WERI-Rb-1 (cell line): ENCODE measurements around the gene GPRIN3.

Experiments
- DNase-seq: peaks from one replicate; pipeline ENCODE4 v3.0.0-alpha.2; 2020
- H3K27ac ChIP-seq: fragments of 250-450 bp; sonication (Bioruptor Pico); 2 replicates; pipeline ENCODE4 v1.5.1; 2020; ENCODE audit warnings: mild to moderate bottlenecking, moderate library complexity
- H3K27me3 ChIP-seq: fragments of 250-450 bp; sonication (Bioruptor Pico); 2 replicates; pipeline ENCODE4 v1.5.1; 2021; ENCODE audit warnings: mild to moderate bottlenecking, low read depth, moderate library complexity; ENCODE audit not compliant: insufficient read depth, severe bottlenecking
- H3K36me3 ChIP-seq: fragments of 250-450 bp; sonication (Bioruptor Pico); 2 replicates; pipeline ENCODE4 v1.5.1; 2020; ENCODE audit warnings: mild to moderate bottlenecking, moderate library complexity
- H3K4me3 ChIP-seq: 2 replicates; pipeline ENCODE4 v1.5.1; 2011; ENCODE audit warnings: low read depth, mild to moderate bottlenecking, control low read depth, low read length
- H3K9me3 ChIP-seq: fragments of 250-450 bp; sonication (Bioruptor Pico); 2 replicates; pipeline ENCODE4 v1.5.1; 2021; ENCODE audit warnings: mild to moderate bottlenecking, moderate library complexity; ENCODE audit not compliant: severe bottlenecking
- CTCF ChIP-seq: IDR thresholded peaks from 2 replicates; pipeline ENCODE4 v1.5.1; 2011; ENCODE audit warnings: low read depth, mild to moderate bottlenecking, control low read depth, inconsistent platforms, low read length

Gene GPRIN3

GRCh38 chr4:89334830-89335229 is 27.2 kb upstream of the GPRIN3 start:
- no peak for TF ChIP-seq CTCF
- no peaks in the 10 kb centered on the region for H3K9me3 ChIP-seq
- H3K27ac ChIP-seq = no peak overlapping the region
- H3K27me3 ChIP-seq = no peaks in the 10 kb centered on the region
- H3K36me3 ChIP-seq = no peaks in the 10 kb centered on the region
- no peak for DNase-seq
- H3K4me3 ChIP-seq = no peak overlapping the region

DNA sequence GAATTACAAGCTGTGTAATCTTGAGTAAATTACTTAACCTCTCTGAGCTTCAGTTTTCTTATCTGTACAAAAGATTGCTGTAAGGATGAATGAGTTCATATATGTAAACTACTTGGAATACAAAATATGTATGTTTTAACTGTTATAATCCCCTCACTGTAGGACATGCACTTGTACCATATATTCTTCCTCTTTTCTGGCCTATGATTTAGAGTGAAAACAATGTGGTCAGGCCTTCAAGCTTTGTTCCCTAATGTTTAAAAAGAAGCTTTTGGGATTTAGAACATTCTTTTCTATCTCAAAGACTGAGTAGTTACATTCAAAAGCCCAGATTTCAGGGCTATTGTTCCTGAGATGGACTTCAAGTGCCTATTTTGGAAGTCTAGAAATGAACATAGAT is 26.7 kb upstream of the GPRIN3 start:
- no peak for DNase-seq
- no peaks in the 10 kb centered on the region for H3K9me3 ChIP-seq
- no peak overlapping the region for H3K4me3 ChIP-seq
- H3K27ac ChIP-seq = no peak overlapping the region
- no peak for TF ChIP-seq CTCF
- H3K36me3 ChIP-seq = no peaks in the 10 kb centered on the region
- H3K27me3 ChIP-seq = no peaks in the 10 kb centered on the region

DNA sequence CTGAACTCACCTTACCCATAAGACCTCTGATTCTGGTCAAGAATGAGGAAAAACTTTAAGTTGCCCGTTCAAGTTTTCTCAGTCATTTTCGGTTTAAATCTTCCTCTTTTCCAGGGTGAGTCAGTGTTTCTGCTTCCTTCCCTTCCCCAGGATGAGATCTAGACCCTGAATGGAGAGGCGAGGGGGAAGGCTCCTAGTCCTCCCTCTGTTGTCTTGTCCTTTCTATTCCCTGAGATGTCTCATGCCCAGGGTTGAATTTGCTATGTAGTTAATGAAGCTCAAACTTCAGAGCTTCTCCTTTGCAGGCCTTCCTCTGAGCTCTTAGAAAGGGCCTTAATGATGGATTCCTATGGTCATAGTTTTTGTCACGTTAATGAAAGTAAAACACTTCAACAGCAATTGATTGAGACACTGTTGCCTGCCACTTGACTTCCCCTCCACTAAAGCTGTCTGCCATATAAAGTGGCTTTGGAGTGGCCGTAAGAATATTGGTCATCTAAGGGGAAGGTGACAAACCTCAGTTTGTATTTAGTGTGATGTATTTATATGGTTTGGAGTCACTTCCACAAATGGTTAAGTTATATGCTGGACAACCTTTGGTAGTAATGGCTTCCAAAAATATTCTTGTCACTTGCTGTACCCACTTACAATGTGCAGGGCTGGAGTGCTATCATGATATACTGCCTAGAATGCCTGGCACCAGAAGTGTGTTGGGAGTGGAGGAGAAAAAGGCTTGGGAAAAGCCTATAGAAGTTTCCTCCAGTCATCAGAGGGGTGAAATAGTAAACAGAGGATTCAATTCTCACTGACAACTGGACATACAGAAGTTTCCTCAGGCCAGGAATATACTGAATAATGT is 24.3 kb upstream of the GPRIN3 start:
- Histone ChIP-seq H3K27ac (no peak overlapping the region), H3K36me3 (no peaks in the 10 kb centered on the region), H3K27me3 (no peaks in the 10 kb centered on the region), H3K4me3 (no peak overlapping the region), H3K9me3 (no peaks in the 10 kb centered on the region)
- no peak for DNase-seq
- no peak for TF ChIP-seq CTCF

DNA sequence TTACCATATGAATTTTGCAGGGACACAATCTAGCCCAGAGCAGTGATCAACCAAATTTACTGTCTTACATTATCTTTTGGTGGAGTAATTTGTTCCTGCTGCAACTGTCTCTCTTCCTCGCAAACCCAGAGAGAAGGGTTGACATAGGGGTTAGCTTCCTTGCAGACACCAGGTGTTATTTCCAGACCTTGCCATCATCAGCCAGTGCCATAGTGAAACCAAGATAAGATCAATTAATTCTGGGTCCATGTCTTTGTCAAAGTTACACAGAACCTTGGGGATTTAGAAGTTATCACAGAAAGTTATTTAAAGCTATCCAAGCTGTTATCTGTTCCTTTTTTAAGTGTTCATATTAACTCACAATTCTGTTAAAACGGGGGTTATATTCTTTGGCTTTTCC is 23.6 kb upstream of the GPRIN3 start:
- Histone ChIP-seq H3K4me3 (no peak overlapping the region), H3K27me3 (no peaks in the 10 kb centered on the region), H3K9me3 (no peaks in the 10 kb centered on the region), H3K27ac (no peak overlapping the region), H3K36me3 (no peaks in the 10 kb centered on the region)
- TF ChIP-seq CTCF = no peak
- DNase-seq = no peak

DNA sequence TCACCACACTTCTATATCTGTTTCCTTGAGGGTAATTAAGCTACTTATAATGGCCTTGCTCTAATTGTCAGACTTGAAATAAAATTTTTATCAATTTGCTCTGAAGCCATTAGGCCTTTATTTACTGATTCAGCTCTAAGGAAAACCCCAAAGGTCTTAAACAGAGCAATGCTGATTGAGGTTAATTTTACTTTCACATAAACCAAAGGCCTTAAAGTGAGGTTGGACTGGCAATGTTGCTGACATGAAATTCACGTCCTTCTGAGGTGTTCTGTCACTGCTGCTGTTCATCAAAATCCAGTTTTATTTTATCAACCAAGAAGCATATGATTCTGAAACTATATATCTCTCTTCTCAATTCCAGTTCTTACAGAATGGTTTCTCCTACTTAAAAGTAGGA is 21.7 kb upstream of the GPRIN3 start:
- no peaks in the 10 kb centered on the region for H3K27me3 ChIP-seq
- DNase-seq = no peak
- no peaks in the 10 kb centered on the region for H3K36me3 ChIP-seq
- no peak overlapping the region for H3K4me3 ChIP-seq
- no peak for TF ChIP-seq CTCF
- no peaks in the 10 kb centered on the region for H3K9me3 ChIP-seq
- H3K27ac ChIP-seq = no peak overlapping the region

GRCh38 chr4:89324671-89325070 is 17.1 kb upstream of the GPRIN3 start:
- no peaks in the 10 kb centered on the region for H3K36me3 ChIP-seq
- no peak overlapping the region for H3K27ac ChIP-seq
- DNase-seq = no peak
- TF ChIP-seq CTCF = no peak
- no peak overlapping the region for H3K4me3 ChIP-seq
- H3K27me3 ChIP-seq = no peaks in the 10 kb centered on the region
- no peaks in the 10 kb centered on the region for H3K9me3 ChIP-seq
